Breast epithelium (tissue), 4 donors: Measurements from ENCODE around the gene VAMP2. TPM values are rescaled to one million over a fixed set of nuclear protein-coding genes. Genes with fewer than 3 reads are reported as not detected.
"Not testable (repeated sequence)": the region's sequence is repeated elsewhere in the genome, so short reads cannot be mapped to it uniquely, and the experiment has no call there.

ENCODE experiments used
- DNase-seq, 2 donors: peaks; one replicate each; pipeline ENCODE4 v3.0.0-alpha.2; 2019; ENCODE audit warnings: low spot score in 2 of 2
- H3K27ac ChIP-seq, 2 donors: fragments of 200-600 bp; sonication (generic) in 1 of 2; one replicate each; pipeline ENCODE4 v1.5.1; 2016 to 2019; ENCODE audit warnings: mild to moderate bottlenecking in 1 of 2
- H3K27me3 ChIP-seq, 2 donors: fragments of 200-600 bp; sonication (generic) in 1 of 2; one replicate each; pipeline versions ENCODE4 v1.5.1 to v1.6.0; 2017 to 2019; ENCODE audit warnings: control low read depth in 1 of 2, mild to moderate bottlenecking in 1 of 2
- H3K36me3 ChIP-seq: fragments of 200-600 bp; one replicate; pipeline ENCODE4 v1.5.1; 2019
- H3K4me1 ChIP-seq, 2 donors: fragments of 200-600 bp; sonication (generic); one replicate each; pipeline ENCODE4 v1.5.1; 2016 to 2019; ENCODE audit warnings: control low read depth in 1 of 2
- H3K4me3 ChIP-seq, 3 donors: fragments of 200-600 bp; sonication (generic); 1 replicate in 2 of 3; 2 replicates in 1 of 3; pipeline ENCODE4 v1.5.1; 2016 to 2019; ENCODE audit warnings: mild to moderate bottlenecking in 3 of 3, moderate library complexity in 2 of 3
- H3K9me3 ChIP-seq, 2 donors: fragments of 200-600 bp; sonication (generic) in 1 of 2; one replicate each; pipeline ENCODE4 v1.5.1; 2016 to 2019; ENCODE audit warnings: control low read depth in 1 of 2
- POLR2A ChIP-seq: fragments of 450-650 bp; IDR thresholded peaks from one replicate; pipeline ENCODE4 v1.6.1; 2016; ENCODE audit warnings: antibody characterized with exemption, mild to moderate bottlenecking, moderate library complexity
- POLR2AphosphoS5 ChIP-seq, 3 donors: sonication (generic); formaldehyde crosslinking; IDR thresholded peaks; one replicate each; pipeline ENCODE4 v1.6.1; 2017; ENCODE audit warnings: antibody characterized with exemption in 3 of 3
- intact Hi-C: fragments of 100-400 bp; cut with DNase I; formaldehyde crosslinking; loops from one replicate; pipeline ENCODE4 v1.15.1; 2023; ENCODE audit warnings: low total_unique reads
- total RNA-seq, 3 donors: library from RNA; depleted of rRNA; stranded (reverse); fragments of >200 nt; gene quantifications; one replicate each; pipeline ENCODE4 v1.1.0, GENCODE V29; 2016
- TF ChIP-seq, protein P1 (sequence below), 3 donors: fragments of 450-650 bp; IDR thresholded peaks; one replicate each; pipeline ENCODE4 v1.5.1; 2016 to 2017; ENCODE audit warnings: antibody characterized with exemption in 3 of 3, mild to moderate bottlenecking in 3 of 3, moderate library complexity in 3 of 3

The VAMP2 gene
- total RNA-seq, 3 donors from 2014 or later, result 21.8 to 30.2 (median 28.1) TPM

DNA sequence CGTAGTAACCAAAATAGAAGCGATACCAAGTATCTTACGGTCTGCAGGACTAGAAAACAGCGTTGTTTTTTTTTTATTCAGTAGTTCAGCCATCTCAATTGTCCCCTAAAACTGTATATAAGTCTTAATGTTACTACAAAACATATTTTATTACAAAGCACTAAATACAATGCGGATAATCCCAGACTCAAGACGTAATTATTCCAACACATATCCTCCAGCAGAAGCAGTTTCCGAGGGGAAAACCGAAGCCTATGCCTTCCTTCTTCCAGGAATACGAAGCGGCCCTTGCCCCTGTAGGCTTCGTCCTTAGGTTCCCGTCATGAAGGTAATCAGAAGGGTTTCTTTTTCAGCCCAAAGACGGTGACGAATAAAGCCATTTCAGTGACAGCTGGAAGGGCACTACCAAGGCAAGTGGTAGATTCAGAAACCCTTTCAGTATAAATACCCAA is 11.1 kb upstream of the VAMP2 start:
- H3K36me3 ChIP-seq, result no peaks in the 10 kb centered on the region
- no peaks in the 10 kb centered on the region for H3K27me3 ChIP-seq
- TF ChIP-seq POLR2AphosphoS5 (IDR thresholded peaks at IDR 0.05) (no peak), POLR2A (no peak)
- TF ChIP-seq, protein P1, sequence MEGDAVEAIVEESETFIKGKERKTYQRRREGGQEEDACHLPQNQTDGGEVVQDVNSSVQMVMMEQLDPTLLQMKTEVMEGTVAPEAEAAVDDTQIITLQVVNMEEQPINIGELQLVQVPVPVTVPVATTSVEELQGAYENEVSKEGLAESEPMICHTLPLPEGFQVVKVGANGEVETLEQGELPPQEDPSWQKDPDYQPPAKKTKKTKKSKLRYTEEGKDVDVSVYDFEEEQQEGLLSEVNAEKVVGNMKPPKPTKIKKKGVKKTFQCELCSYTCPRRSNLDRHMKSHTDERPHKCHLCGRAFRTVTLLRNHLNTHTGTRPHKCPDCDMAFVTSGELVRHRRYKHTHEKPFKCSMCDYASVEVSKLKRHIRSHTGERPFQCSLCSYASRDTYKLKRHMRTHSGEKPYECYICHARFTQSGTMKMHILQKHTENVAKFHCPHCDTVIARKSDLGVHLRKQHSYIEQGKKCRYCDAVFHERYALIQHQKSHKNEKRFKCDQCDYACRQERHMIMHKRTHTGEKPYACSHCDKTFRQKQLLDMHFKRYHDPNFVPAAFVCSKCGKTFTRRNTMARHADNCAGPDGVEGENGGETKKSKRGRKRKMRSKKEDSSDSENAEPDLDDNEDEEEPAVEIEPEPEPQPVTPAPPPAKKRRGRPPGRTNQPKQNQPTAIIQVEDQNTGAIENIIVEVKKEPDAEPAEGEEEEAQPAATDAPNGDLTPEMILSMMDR (IDR thresholded peaks at IDR 0.05), result no peak
- H3K9me3 ChIP-seq, result no peaks in the 10 kb centered on the region
- H3K27ac ChIP-seq, result peak overlapping the region; percentile 95
- peak overlapping the region; percentile 33 to 59 (median 47) for H3K4me3 ChIP-seq
- intact Hi-C loops, result no loop called here
- DNase-seq, result no peak
- peaks cover 0 to 9% of the 10 kb centered on the region in 2 donors for H3K4me1 ChIP-seq

DNA sequence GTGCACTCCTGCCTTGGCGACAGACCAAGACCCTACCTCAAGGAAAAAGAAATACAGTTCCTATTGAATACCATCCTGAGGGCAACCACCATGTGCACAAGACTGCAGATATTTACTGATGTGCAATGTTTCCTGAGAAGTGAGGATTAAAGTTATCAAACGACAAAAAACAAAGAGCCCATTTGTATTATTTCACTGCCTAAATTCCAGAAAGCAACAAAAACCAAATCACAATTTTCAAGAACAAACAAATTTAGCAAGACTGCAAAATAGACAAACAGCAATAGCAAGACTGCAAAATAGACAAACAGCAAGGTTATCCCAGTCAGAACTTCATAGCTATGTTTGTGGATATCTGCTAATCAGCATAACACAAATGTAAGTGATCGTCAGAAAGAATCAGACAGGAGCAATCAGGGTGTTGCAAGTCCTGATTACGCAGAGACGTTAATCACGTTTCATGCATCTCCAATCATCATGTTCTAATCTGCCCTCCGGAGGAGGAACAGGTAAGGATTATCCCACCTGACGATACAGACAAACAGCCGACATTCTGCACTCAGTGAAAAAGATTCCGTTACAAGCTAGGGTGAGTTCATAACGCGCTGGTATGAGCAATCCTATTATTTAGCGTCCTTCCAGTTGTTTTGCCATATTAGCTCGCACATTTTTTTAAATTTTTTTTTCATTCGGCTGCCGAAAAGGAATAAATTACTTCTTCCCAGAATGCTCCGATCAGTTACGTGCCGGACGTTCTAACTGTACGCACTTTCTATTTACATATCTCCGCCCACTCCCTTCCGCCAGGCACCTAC is 10.5 kb upstream of the VAMP2 start:
- Histone ChIP-seq H3K9me3 (no peaks in the 10 kb centered on the region), H3K27me3 (no peaks in the 10 kb centered on the region), H3K4me1 (peaks cover 0 to 9% of the 10 kb centered on the region in 2 donors), H3K4me3 (peak overlapping the region; percentile 33 to 59 (median 47)), H3K36me3 (no peaks in the 10 kb centered on the region), H3K27ac (peak overlapping the region; percentile 95)
- intact Hi-C loops, result no loop called here
- TF ChIP-seq, protein P1 (IDR thresholded peaks at IDR 0.05), result peak in 1 of 3 donors; percentile 25
- peak; percentile 94 to 100 (median 99) for TF ChIP-seq POLR2AphosphoS5 (IDR thresholded peaks at IDR 0.05)
- TF ChIP-seq POLR2A, result peak; percentile 100
- DNase-seq, result peak in 1 of 2 donors; percentile 86

DNA sequence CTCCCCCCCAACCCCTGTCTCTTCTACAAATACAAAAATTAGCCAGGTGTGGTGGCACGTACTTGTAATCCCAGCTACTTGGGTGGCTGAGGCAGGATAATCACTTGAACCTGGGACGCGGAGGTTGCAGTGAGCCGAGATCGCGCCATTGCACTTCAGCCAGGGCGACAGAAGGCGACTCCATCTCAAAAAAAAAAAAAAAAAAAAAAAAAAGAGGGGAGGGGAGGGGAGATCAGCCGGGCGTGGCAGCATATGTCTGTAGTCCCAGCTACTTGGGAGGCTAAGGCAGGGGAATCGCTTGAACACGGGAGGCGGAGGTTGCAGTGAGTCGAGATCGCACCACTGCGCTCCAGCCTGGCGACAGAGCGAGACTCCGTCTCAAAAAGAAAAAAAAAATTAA is 7.4 kb upstream of the VAMP2 start:
- H3K4me1 ChIP-seq, H3K9me3 ChIP-seq, intact Hi-C loops, H3K27me3 ChIP-seq, DNase-seq, H3K27ac ChIP-seq, H3K4me3 ChIP-seq, H3K36me3 ChIP-seq: not testable (repeated sequence)

DNA sequence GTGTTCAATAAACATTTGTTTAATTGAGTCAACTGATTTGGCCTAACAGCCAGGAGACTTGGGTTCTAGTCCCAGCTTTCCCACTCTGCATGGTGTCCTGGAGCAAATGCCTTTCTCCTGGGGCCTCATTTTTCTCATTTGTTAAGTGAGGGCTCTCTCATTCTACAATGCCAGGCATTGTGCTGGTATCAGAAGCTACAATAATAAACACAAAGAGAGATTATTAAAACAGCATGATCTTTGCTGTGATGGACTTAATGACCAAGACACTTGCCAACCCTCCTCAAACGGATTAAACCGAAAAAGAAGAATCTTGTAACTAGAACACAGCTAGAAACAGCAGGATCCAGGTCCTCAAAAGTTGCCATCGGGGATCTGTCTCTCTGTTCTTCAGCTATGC is 4.8 kb upstream of the VAMP2 start:
- Histone ChIP-seq H3K4me3 (no peak overlapping the region), H3K9me3 (no peaks in the 10 kb centered on the region), H3K27me3 (no peaks in the 10 kb centered on the region), H3K27ac (no peak overlapping the region), H3K36me3 (no peaks in the 10 kb centered on the region), H3K4me1 (peaks cover 9 to 10% of the 10 kb centered on the region in 2 donors)
- no peak for DNase-seq
- intact Hi-C loops, result no loop called here
- TF ChIP-seq POLR2AphosphoS5 (IDR thresholded peaks at IDR 0.05) (no peak), POLR2A (no peak)
- TF ChIP-seq, protein P1 (IDR thresholded peaks at IDR 0.05), result no peak

DNA sequence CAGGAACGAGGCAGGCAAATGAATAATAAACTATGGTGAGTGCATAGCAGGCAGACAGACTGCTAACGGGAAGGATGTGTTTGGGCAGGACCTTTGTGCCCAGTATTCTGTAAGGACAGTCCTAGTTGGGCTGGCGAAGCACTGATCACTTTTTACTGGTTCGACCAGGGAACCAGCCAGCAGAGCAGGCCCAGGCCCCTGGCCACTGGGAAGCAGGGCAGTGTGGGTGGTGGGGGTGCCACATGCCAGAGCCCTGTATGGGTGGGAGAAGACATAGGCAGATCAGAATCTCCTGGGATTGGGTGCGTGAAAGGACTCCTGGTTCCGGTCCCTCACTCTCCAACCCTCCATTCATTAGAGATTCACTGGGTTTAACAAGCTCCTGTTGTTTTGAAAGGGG is 4.0 kb upstream of the VAMP2 start:
- DNase-seq, result no peak
- TF ChIP-seq POLR2AphosphoS5 (IDR thresholded peaks at IDR 0.05), result no peak
- H3K27ac ChIP-seq, result peak overlapping the region; percentile 4 to 44
- intact Hi-C loops, result no loop called here
- H3K4me3 ChIP-seq, result no peak overlapping the region
- peaks cover 9 to 11% of the 10 kb centered on the region in 2 donors for H3K4me1 ChIP-seq
- no peaks in the 10 kb centered on the region for H3K36me3 ChIP-seq
- no peaks in the 10 kb centered on the region for H3K27me3 ChIP-seq
- H3K9me3 ChIP-seq, result no peaks in the 10 kb centered on the region

DNA sequence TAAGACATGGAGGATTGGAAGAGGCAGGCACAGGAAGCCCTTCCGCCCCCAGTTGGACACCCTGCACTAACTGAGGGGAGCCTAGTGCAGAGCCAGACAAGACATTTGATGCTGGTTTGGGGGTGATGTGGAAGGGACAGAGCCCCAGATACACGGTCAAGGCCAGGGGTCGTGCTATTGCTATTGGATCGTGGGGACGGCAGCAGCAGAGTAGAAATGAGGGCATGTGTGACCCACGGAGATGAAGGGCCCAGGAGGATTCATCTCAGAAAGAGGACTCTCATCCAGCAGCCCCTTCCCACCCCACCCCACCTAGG is 2.0 kb upstream of the VAMP2 start:
- Histone ChIP-seq H3K4me3 (peak overlapping the region in 1 of 3 donors; percentile 47), H3K27me3 (no peaks in the 10 kb centered on the region), H3K36me3 (no peaks in the 10 kb centered on the region), H3K4me1 (peaks cover 14 to 21% of the 10 kb centered on the region in 2 donors), H3K9me3 (no peaks in the 10 kb centered on the region), H3K27ac (peak overlapping the region; percentile 99 to 100)
- TF ChIP-seq, protein P1 (IDR thresholded peaks at IDR 0.05), result no peak
- no peak for TF ChIP-seq POLR2AphosphoS5 (IDR thresholded peaks at IDR 0.05)
- no peak for TF ChIP-seq POLR2A
- DNase-seq, result no peak
- intact Hi-C loops, result no loop called here
